OCI-LY7 (cell line): Measurements from ENCODE around the gene MYBBP1A. TPM values are rescaled to one million over a fixed set of nuclear protein-coding genes. Genes with fewer than 3 reads are reported as not detected.
"Not testable (repeated sequence)": the region's sequence is repeated elsewhere in the genome, so short reads cannot be mapped to it uniquely, and the experiment has no call there.

Source experiments
- BruUV-seq: library from RNA; stranded (reverse); fragments of 400-500 nt; replicated peaks from 2 replicates; lab custom pipeline; 2021; lab: Mats Ljungman, UMichigan
- CTCF ChIA-PET: fragments of 300-600 bp; sonication (Branson Sonifier 250); formaldehyde crosslinking; loops from one replicate; lab custom pipeline; 2022; ENCODE audit warnings: antibody characterized with exemption; ENCODE audit not compliant: unreplicated experiment; lab: Charles Lee
- POLR2A ChIA-PET: fragments of 300-600 bp; sonication (Branson Sonifier 250); formaldehyde crosslinking; loops from one replicate; lab custom pipeline; 2022; ENCODE audit warnings: antibody characterized with exemption; lab: Charles Lee
- DNase-seq: peaks from one replicate; pipeline ENCODE4 v3.0.0-alpha.2; 2015; ENCODE audit warnings: low spot score
- H2AFZ ChIP-seq: fragments of 200-600 bp; sonication (generic), shearing (Covaris generic); 2 replicates; pipeline ENCODE4 v1.6.1; 2014; ENCODE audit warnings: mild to moderate bottlenecking, antibody characterized with exemption, low read length, moderate library complexity
- H3K27ac ChIP-seq: fragments of 200-600 bp; sonication (generic); 2 replicates; pipeline ENCODE4 v1.5.1; 2014; ENCODE audit warnings: mixed run types, low read depth, mild to moderate bottlenecking, moderate library complexity, low read length, inconsistent platforms; ENCODE audit not compliant: poor library complexity, severe bottlenecking
- H3K36me3 ChIP-seq: fragments of 200-600 bp; sonication (generic); 2 replicates; pipeline ENCODE4 v1.6.1; 2014; ENCODE audit warnings: mild to moderate bottlenecking, antibody characterized with exemption, low read length, moderate library complexity, mixed read lengths; ENCODE audit not compliant: insufficient read depth
- H3K4me1 ChIP-seq: fragments of 200-600 bp; sonication (generic); 2 replicates; pipeline ENCODE4 v1.5.1; 2014; ENCODE audit warnings: mild to moderate bottlenecking, low read length; ENCODE audit not compliant: insufficient read depth, poor library complexity, severe bottlenecking
- H3K4me2 ChIP-seq: fragments of 200-600 bp; sonication (generic); 2 replicates; pipeline ENCODE4 v1.6.1; 2014; ENCODE audit warnings: mild to moderate bottlenecking, low read length
- H3K4me3 ChIP-seq: fragments of 200-600 bp; sonication (generic); 2 replicates; pipeline ENCODE4 v1.5.1; 2014; ENCODE audit warnings: mild to moderate bottlenecking, low read depth, low read length; ENCODE audit not compliant: poor library complexity, severe bottlenecking
- H3K79me2 ChIP-seq: fragments of 200-600 bp; sonication (generic); 2 replicates; pipeline ENCODE4 v1.6.1; 2016; ENCODE audit warnings: low read depth, mild to moderate bottlenecking, low read length, moderate library complexity, mixed read lengths; ENCODE audit not compliant: insufficient read depth
- H3K9me2 ChIP-seq: fragments of 200-600 bp; sonication (generic); 2 replicates; pipeline ENCODE4 v1.6.1; 2016; ENCODE audit warnings: mild to moderate bottlenecking, low read length, mixed read lengths; ENCODE audit not compliant: insufficient read depth
- H3K9me3 ChIP-seq: fragments of 200-600 bp; sonication (generic); 2 replicates; pipeline ENCODE4 v1.6.1; 2014; ENCODE audit warnings: mild to moderate bottlenecking, mixed run types, low read length, mixed read lengths
- H4K20me1 ChIP-seq: fragments of 200-600 bp; sonication (generic); 2 replicates; pipeline ENCODE4 v1.6.1; 2014; ENCODE audit warnings: mild to moderate bottlenecking, antibody characterized with exemption, low read length, moderate library complexity, mixed read lengths; ENCODE audit not compliant: insufficient read depth
- EZH2phosphoT487 ChIP-seq: fragments of 200-600 bp; sonication (generic); IDR thresholded peaks from 2 replicates; pipeline ENCODE4 v1.6.1; 2018; ENCODE audit warnings: low read depth, borderline replicate concordance, mild to moderate bottlenecking, mixed run types, antibody characterized with exemption, low read length, moderate library complexity, mixed read lengths
- intact Hi-C: fragments of 100-400 bp; cut with micrococcal nuclease; formaldehyde crosslinking; loops from one replicate; pipeline ENCODE4 v1.10.0; 2022; ENCODE audit not compliant: unreplicated experiment
- total RNA-seq, 2 experiments: library from RNA; depleted of rRNA in 1 of 2; stranded (reverse); fragments of >200 nt in 1 of 2; shearing (Covaris generic) in 1 of 2; gene quantifications; 2 replicates each; pipeline ENCODE4 v1.2.3, GENCODE V29; 2014 to 2022
- TF ChIP-seq, protein P1 (sequence below): fragments of 200-600 bp; sonication (generic); conservative IDR thresholded peaks from 2 replicates; pipeline ENCODE4 v1.5.1; 2014; ENCODE audit warnings: mild to moderate bottlenecking, antibody characterized with exemption, low read length, moderate library complexity, mixed read lengths

Gene MYBBP1A
- total RNA-seq, 2 experiments from 2014 or later: 131 to 142 TPM

DNA sequence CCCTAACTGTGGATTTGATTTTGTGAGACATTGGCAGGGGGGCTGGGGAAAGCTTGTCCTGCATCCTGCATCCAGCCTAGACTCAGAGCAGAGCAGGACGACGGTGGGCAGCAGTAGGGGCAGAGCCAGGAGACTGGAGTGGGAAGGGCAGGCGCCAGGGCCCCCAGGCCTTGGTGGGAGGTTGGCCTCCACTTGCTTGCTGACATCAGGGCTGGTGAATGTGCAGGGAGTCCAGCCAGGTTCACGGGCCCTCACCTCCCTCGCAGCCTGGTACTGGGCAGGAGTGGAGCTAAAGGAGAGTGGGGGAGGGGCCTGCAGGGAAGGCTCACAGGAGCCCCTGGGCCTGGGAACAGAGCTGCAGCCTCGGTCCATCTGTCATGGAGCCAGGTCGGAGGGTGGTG is 26.9 kb upstream of the MYBBP1A start:
- POLR2A ChIA-PET: no interaction called here
- no peaks in the 10 kb centered on the region for H3K4me1 ChIP-seq
- no peaks in the 10 kb centered on the region for H3K36me3 ChIP-seq
- no peak for TF ChIP-seq EZH2phosphoT487
- TF ChIP-seq, protein P1, sequence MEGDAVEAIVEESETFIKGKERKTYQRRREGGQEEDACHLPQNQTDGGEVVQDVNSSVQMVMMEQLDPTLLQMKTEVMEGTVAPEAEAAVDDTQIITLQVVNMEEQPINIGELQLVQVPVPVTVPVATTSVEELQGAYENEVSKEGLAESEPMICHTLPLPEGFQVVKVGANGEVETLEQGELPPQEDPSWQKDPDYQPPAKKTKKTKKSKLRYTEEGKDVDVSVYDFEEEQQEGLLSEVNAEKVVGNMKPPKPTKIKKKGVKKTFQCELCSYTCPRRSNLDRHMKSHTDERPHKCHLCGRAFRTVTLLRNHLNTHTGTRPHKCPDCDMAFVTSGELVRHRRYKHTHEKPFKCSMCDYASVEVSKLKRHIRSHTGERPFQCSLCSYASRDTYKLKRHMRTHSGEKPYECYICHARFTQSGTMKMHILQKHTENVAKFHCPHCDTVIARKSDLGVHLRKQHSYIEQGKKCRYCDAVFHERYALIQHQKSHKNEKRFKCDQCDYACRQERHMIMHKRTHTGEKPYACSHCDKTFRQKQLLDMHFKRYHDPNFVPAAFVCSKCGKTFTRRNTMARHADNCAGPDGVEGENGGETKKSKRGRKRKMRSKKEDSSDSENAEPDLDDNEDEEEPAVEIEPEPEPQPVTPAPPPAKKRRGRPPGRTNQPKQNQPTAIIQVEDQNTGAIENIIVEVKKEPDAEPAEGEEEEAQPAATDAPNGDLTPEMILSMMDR: no peak
- intact Hi-C loops: no loop called here
- DNase-seq: no peak
- H4K20me1 ChIP-seq: no peaks in the 10 kb centered on the region
- H3K9me2 ChIP-seq: no peaks in the 10 kb centered on the region
- no peaks in the 10 kb centered on the region for H3K79me2 ChIP-seq
- no TSS peak for BruUV-seq
- H2AFZ ChIP-seq: no peak overlapping the region
- no peak overlapping the region for H3K27ac ChIP-seq
- CTCF ChIA-PET: no interaction called here
- no peaks in the 10 kb centered on the region for H3K9me3 ChIP-seq
- no peak overlapping the region for H3K4me3 ChIP-seq
- H3K4me2 ChIP-seq: no peak overlapping the region

GRCh38 chr17:4580291-4580690 is 25.1 kb upstream of the MYBBP1A start:
- Histone ChIP-seq H4K20me1 (no peaks in the 10 kb centered on the region), H3K4me3 (no peak overlapping the region), H3K9me3 (no peaks in the 10 kb centered on the region), H3K79me2 (no peaks in the 10 kb centered on the region), H3K4me2 (no peak overlapping the region), H3K36me3 (no peaks in the 10 kb centered on the region), H2AFZ (no peak overlapping the region), H3K9me2 (no peaks in the 10 kb centered on the region), H3K27ac (no peak overlapping the region), H3K4me1 (no peaks in the 10 kb centered on the region)
- no peak for DNase-seq
- BruUV-seq: no TSS peak
- ChIA-PET POLR2A (interaction anchor here (0.9 kb wide), 1 partner anchor 12 kb away, joined by 3 read pairs; no protein-coding TSS in a partner anchor), CTCF (no interaction called here)
- TF ChIP-seq EZH2phosphoT487: no peak
- TF ChIP-seq, protein P1: no peak
- intact Hi-C loops: no loop called here

- no peaks in the 10 kb centered on the region for H4K20me1 ChIP-seq
- no TSS peak for BruUV-seq
- ChIA-PET POLR2A (interaction anchor here (0.6 to 0.7 kb wide), 2 partner anchors 56 to 286 kb away, joined by 3 read pairs; no protein-coding TSS in a partner anchor), CTCF (no interaction called here)
- H3K36me3 ChIP-seq: no peaks in the 10 kb centered on the region
- H3K4me3 ChIP-seq: no peak overlapping the region
- H2AFZ ChIP-seq: no peak overlapping the region
- no peaks in the 10 kb centered on the region for H3K79me2 ChIP-seq
- H3K4me2 ChIP-seq: no peak overlapping the region
- no peaks in the 10 kb centered on the region for H3K4me1 ChIP-seq
- H3K27ac ChIP-seq: no peak overlapping the region
- TF ChIP-seq, protein P1: no peak
- no peak for TF ChIP-seq EZH2phosphoT487
- H3K9me3 ChIP-seq: no peaks in the 10 kb centered on the region
- intact Hi-C loops: no loop called here
- H3K9me2 ChIP-seq: no peaks in the 10 kb centered on the region
- DNase-seq: no peak
These were observed 24.5 kb upstream of the MYBBP1A start for GRCh38 chr17:4579678-4580077.

GRCh38 chr17:4578349-4578748 is 23.2 kb upstream of the MYBBP1A start:
- H3K4me1 ChIP-seq, H3K9me2 ChIP-seq, CTCF ChIA-PET, H3K27ac ChIP-seq, POLR2A ChIA-PET, H4K20me1 ChIP-seq, H3K36me3 ChIP-seq, H3K79me2 ChIP-seq, intact Hi-C loops, H3K4me3 ChIP-seq, DNase-seq, BruUV-seq, H2AFZ ChIP-seq, H3K9me3 ChIP-seq, H3K4me2 ChIP-seq: not testable (repeated sequence)
